Spleen (tissue), 11 donors: ENCODE results near the gene DPAGT1. TPM values are rescaled to one million over a fixed set of nuclear protein-coding genes. Genes with fewer than 3 reads are reported as not detected.
A peak's percentile ranks its signal among the peaks of the same experiment; 100 is the strongest.

Source experiments
- DNase-seq: peaks from one replicate; pipeline ENCODE4 v3.0.0-alpha.2; 2020
- H3K27ac ChIP-seq, 8 donors: fragments of 200-600 bp; sonication (generic) in 7 of 8; 1 replicate in 4 of 8; 2 replicates in 4 of 8; pipeline versions ENCODE4 v1.5.0 to v1.8.0; 2016 to 2021; ENCODE audit warnings: inconsistent platforms in 4 of 8, mild to moderate bottlenecking in 4 of 8, moderate library complexity in 1 of 8
- H3K27me3 ChIP-seq, 7 donors: fragments of 200-600 bp; sonication (generic) in 6 of 7; replicated peaks in 1 of 7; 1 replicate in 4 of 7; 2 replicates in 3 of 7; pipeline versions ENCODE4 v1.5.0 to v1.8.0; 2016 to 2021; ENCODE audit warnings: inconsistent platforms in 3 of 7, mild to moderate bottlenecking in 1 of 7
- H3K36me3 ChIP-seq, 6 donors: fragments of 200-600 bp; sonication (generic) in 5 of 6; 1 replicate in 4 of 6; 2 replicates in 2 of 6; pipeline versions ENCODE4 v1.5.0 to v1.8.0; 2016 to 2021; ENCODE audit warnings: inconsistent platforms in 2 of 6
- H3K4me1 ChIP-seq, 6 donors: fragments of 200-600 bp; sonication (generic) in 5 of 6; 1 replicate in 3 of 6; 2 replicates in 3 of 6; pipeline versions ENCODE4 v1.5.0 to v1.8.0; 2016 to 2021; ENCODE audit warnings: inconsistent platforms in 3 of 6
- H3K4me3 ChIP-seq, 8 donors: fragments of 200-600 bp; sonication (generic) in 7 of 8; 1 replicate in 4 of 8; 2 replicates in 4 of 8; pipeline versions ENCODE4 v1.5.0 to v1.8.0; 2016 to 2021; ENCODE audit warnings: inconsistent platforms in 4 of 8, mild to moderate bottlenecking in 4 of 8, moderate library complexity in 2 of 8
- H3K9me3 ChIP-seq, 8 donors: fragments of 200-600 bp; sonication (generic) in 7 of 8; 1 replicate in 4 of 8; 2 replicates in 4 of 8; pipeline versions ENCODE4 v1.5.0 to v1.8.0; 2016 to 2021; ENCODE audit warnings: inconsistent platforms in 4 of 8
- CTCF ChIP-seq, 11 experiments: fragments of 200-600 bp in 7 of 11; fragments of 450-650 bp in 4 of 11; sonication (generic) in 4 of 11; IDR thresholded peaks in 8 of 11; conservative IDR thresholded peaks in 3 of 11; 1 replicate in 7 of 11; 2 replicates in 4 of 11; pipeline versions ENCODE4 v1.4.0 to v1.8.0; 2016 to 2021; ENCODE audit warnings: antibody characterized with exemption in 11 of 11, inconsistent platforms in 4 of 11, mild to moderate bottlenecking in 1 of 11
- POLR2A ChIP-seq, 3 donors: fragments of 450-650 bp; IDR thresholded peaks; one replicate each; pipeline ENCODE4 v1.5.1; 2017; ENCODE audit warnings: antibody characterized with exemption in 3 of 3, mild to moderate bottlenecking in 1 of 3
- POLR2AphosphoS5 ChIP-seq, 3 donors: sonication (generic); formaldehyde crosslinking; IDR thresholded peaks; one replicate each; pipeline ENCODE4 v1.5.1; 2017; ENCODE audit warnings: antibody characterized with exemption in 3 of 3
- WGBS, 5 donors: extraction: QIAGEN DNeasy Blood & Tissue Kit in 3 of 5; methylation state at CpG; one replicate each; pipeline versions ENCODE4 v1.1.5 to v1.1.7; 2013 to 2018; 5-methylcytosine and 5-hydroxymethylcytosine counted together
- intact Hi-C: fragments of 100-400 bp; cut with DNase I; formaldehyde crosslinking; loops from one replicate; pipeline ENCODE4 v1.15.0; 2023; ENCODE audit warnings: low total_unique reads
- polyA plus RNA-seq, 3 donors: library from polyadenylated mRNA; stranded (reverse); fragments of 200-250 nt; gene quantifications; one replicate each; pipeline ENCODE4 v1.2.1, GENCODE V29; 2013
- total RNA-seq, 7 donors: library from RNA; depleted of rRNA in 3 of 7; stranded (reverse); fragments of >200 nt in 3 of 7; fragmentation: NEBNext Ultra II Directional in 4 of 7; extraction: Animal tissue kit (Norgen Biotek cat#: 25700) in 4 of 7; gene quantifications; one replicate each; pipeline versions ENCODE4 v1.1.0 to v1.2.1, GENCODE V29; 2016 to 2021
- donor health status: healthy with polysubstance abuse.
- donor health status: DM: no; HTN: no; CAD: no; lungs with moderate emphysema.
- donor health status: DM: no; HTN: no; CAD: no.
- donor health status: Bipolar disorder and iron deficiency.
- donor health status: healthy.
- donor health status: DM: no; HTN: no; CAD: no.
- donor health status: DM: yes; HTN: yes; CAD: no.

The DPAGT1 gene
- total and polyA plus RNA-seq, 10 donors: 20.7 to 58.9 (median 33.7) TPM

GRCh38 chr11:119118227-119118626 is 16.6 kb upstream of the DPAGT1 start:
- H3K9me3 ChIP-seq: no peaks in the 10 kb centered on the region
- H3K36me3 ChIP-seq: peaks cover 0 to 45% (median 22%) of the 10 kb centered on the region in 6 donors
- no peak for TF ChIP-seq POLR2A (IDR thresholded peaks at IDR 0.05)
- no peak for TF ChIP-seq CTCF (IDR thresholded peaks at IDR 0.05 in 8 of 11, conservative IDR thresholded peaks at IDR 0.05 in 3 of 11)
- no peak for TF ChIP-seq POLR2AphosphoS5 (IDR thresholded peaks at IDR 0.05)
- no peak overlapping the region for H3K4me3 ChIP-seq
- no peak for DNase-seq
- H3K27ac ChIP-seq: no peak overlapping the region
- H3K27me3 ChIP-seq: no peaks in the 10 kb centered on the region
- H3K4me1 ChIP-seq: peaks cover 14 to 68% (median 40%) of the 10 kb centered on the region in 6 donors
- intact Hi-C loops: no loop called here
- WGBS, 5 donors: 96 to 99% (median 97%) methylated on average over 5 of the region's 5 CpGs

GRCh38 chr11:119117004-119117706 is 15.5 kb upstream of the DPAGT1 start:
- Histone ChIP-seq H3K36me3 (peaks cover 0 to 56% (median 33%) of the 10 kb centered on the region in 6 donors), H3K27me3 (no peaks in the 10 kb centered on the region), H3K27ac (peak overlapping the region in 3 of 8 donors; percentile 83 to 90 (median 84)), H3K4me3 (no peak overlapping the region), H3K4me1 (peaks cover 7 to 58% (median 29%) of the 10 kb centered on the region in 6 donors), H3K9me3 (no peaks in the 10 kb centered on the region)
- TF ChIP-seq POLR2AphosphoS5 (IDR thresholded peaks at IDR 0.05) (no peak), CTCF (IDR thresholded peaks at IDR 0.05 in 8 of 11, conservative IDR thresholded peaks at IDR 0.05 in 3 of 11) (no peak), POLR2A (IDR thresholded peaks at IDR 0.05) (no peak)
- no peak for DNase-seq
- WGBS, 5 donors: 93 to 97% (median 95%) methylated on average over 3 of the region's 3 CpGs
- intact Hi-C loops: no loop called here

GRCh38 chr11:119116601-119117000 is 14.9 kb upstream of the DPAGT1 start:
- intact Hi-C loops: no loop called here
- Histone ChIP-seq H3K9me3 (no peaks in the 10 kb centered on the region), H3K27me3 (no peaks in the 10 kb centered on the region), H3K4me1 (peaks cover 4 to 53% (median 25%) of the 10 kb centered on the region in 6 donors), H3K4me3 (peak overlapping the region in 1 of 8 donors; percentile 55), H3K27ac (peak overlapping the region; percentile 18 to 90 (median 74)), H3K36me3 (peaks cover 0 to 61% (median 38%) of the 10 kb centered on the region in 6 donors)
- 81 to 89% (median 85%) methylated on average over 5 of the region's 5 CpGs for WGBS, 5 donors
- no peak for DNase-seq
- TF ChIP-seq POLR2AphosphoS5 (IDR thresholded peaks at IDR 0.05) (no peak), CTCF (IDR thresholded peaks at IDR 0.05 in 8 of 11, conservative IDR thresholded peaks at IDR 0.05 in 3 of 11) (no peak), POLR2A (IDR thresholded peaks at IDR 0.05) (no peak)

DNA sequence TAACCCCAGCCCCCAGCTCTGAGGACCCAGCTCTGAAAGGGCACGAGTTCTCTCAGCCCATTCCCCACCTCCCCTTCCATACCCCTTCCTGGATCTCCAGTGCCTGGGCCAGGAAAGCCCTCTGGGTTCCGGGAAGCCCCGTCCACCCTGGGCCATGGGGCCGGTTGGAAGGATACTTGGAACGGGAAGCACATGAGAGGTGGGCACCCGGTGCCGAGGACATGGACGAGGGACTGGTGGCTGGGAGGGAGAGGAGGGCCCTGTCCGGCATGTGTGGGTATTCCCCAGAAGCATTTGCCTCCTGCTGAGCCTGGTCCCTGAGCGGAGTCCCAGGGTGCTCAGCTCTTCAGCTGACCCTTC is 14.6 kb upstream of the DPAGT1 start:
- Histone ChIP-seq H3K4me3 (peak overlapping the region in 3 of 8 donors; percentile 25 to 55 (median 27)), H3K4me1 (peaks cover 4 to 53% (median 25%) of the 10 kb centered on the region in 6 donors), H3K9me3 (no peaks in the 10 kb centered on the region), H3K36me3 (peaks cover 0 to 65% (median 42%) of the 10 kb centered on the region in 6 donors), H3K27me3 (no peaks in the 10 kb centered on the region), H3K27ac (peak overlapping the region; percentile 18 to 90 (median 74))
- no peak for TF ChIP-seq POLR2A (IDR thresholded peaks at IDR 0.05)
- peak in 1 of 3 donors; percentile 34 for TF ChIP-seq POLR2AphosphoS5 (IDR thresholded peaks at IDR 0.05)
- no peak for TF ChIP-seq CTCF (IDR thresholded peaks at IDR 0.05 in 8 of 11, conservative IDR thresholded peaks at IDR 0.05 in 3 of 11)
- no peak for DNase-seq
- intact Hi-C loops: no loop called here
- 77 to 90% (median 86%) methylated on average over 10 of the region's 10 CpGs for WGBS, 5 donors
